ENCODE results near the gene B3GAT3.

GRCh38 chr11:62652161-62653006, 30.6 kb upstream of the B3GAT3 start:
- TF ChIP-seq, protein P1, sequence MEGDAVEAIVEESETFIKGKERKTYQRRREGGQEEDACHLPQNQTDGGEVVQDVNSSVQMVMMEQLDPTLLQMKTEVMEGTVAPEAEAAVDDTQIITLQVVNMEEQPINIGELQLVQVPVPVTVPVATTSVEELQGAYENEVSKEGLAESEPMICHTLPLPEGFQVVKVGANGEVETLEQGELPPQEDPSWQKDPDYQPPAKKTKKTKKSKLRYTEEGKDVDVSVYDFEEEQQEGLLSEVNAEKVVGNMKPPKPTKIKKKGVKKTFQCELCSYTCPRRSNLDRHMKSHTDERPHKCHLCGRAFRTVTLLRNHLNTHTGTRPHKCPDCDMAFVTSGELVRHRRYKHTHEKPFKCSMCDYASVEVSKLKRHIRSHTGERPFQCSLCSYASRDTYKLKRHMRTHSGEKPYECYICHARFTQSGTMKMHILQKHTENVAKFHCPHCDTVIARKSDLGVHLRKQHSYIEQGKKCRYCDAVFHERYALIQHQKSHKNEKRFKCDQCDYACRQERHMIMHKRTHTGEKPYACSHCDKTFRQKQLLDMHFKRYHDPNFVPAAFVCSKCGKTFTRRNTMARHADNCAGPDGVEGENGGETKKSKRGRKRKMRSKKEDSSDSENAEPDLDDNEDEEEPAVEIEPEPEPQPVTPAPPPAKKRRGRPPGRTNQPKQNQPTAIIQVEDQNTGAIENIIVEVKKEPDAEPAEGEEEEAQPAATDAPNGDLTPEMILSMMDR (IDR thresholded peaks at IDR 0.05; ENCODE audit: low read depth, low read length, poor library complexity, severe bottlenecking): no peak
- TF ChIP-seq EZH2phosphoT487 (IDR thresholded peaks at IDR 0.05; ENCODE audit: borderline replicate concordance, low read length): no peak
